Hepatocyte (in vitro differentiated cells): ENCODE results near the gene CAV1. TPM values are rescaled to one million over a fixed set of nuclear protein-coding genes. Genes with fewer than 3 reads are reported as not detected.

ENCODE experiments used
- DNase-seq: peaks from one replicate; pipeline ENCODE4 v3.0.0-alpha.2; 2016; ENCODE audit warnings: low spot score
- H2AFZ ChIP-seq: fragments of 200-600 bp; sonication (generic); 2 replicates; pipeline ENCODE4 v1.6.0; 2016; ENCODE audit warnings: antibody characterized with exemption, mild to moderate bottlenecking
- H3K27ac ChIP-seq: fragments of 200-600 bp; sonication (generic); 2 replicates; pipeline ENCODE4 v1.5.1; 2016; ENCODE audit warnings: mild to moderate bottlenecking
- H3K27me3 ChIP-seq: fragments of 200-600 bp; sonication (generic); 2 replicates; pipeline ENCODE4 v1.6.1; 2016
- H3K36me3 ChIP-seq: fragments of 200-600 bp; sonication (generic); replicated peaks from 2 replicates; pipeline ENCODE4 v1.5.1; 2016; ENCODE audit warnings: low read depth; ENCODE audit not compliant: insufficient read depth
- H3K4me1 ChIP-seq: fragments of 200-600 bp; sonication (generic); 2 replicates; pipeline ENCODE4 v1.5.1; 2016; ENCODE audit warnings: mild to moderate bottlenecking, moderate library complexity; ENCODE audit not compliant: insufficient read depth
- H3K4me2 ChIP-seq: fragments of 200-600 bp; sonication (generic); 2 replicates; pipeline ENCODE4 v1.6.0; 2016
- H3K4me3 ChIP-seq: fragments of 200-600 bp; sonication (generic); 2 replicates; pipeline ENCODE4 v1.5.1; 2016; ENCODE audit warnings: mild to moderate bottlenecking
- H3K79me2 ChIP-seq: fragments of 200-600 bp; sonication (generic); 2 replicates; pipeline ENCODE4 v1.6.0; 2017; ENCODE audit warnings: mild to moderate bottlenecking
- H3K9me2 ChIP-seq: fragments of 200-600 bp; sonication (generic); replicated peaks from 2 replicates; pipeline ENCODE4 v1.6.0; 2017; ENCODE audit warnings: mild to moderate bottlenecking; ENCODE audit not compliant: insufficient read depth
- H3K9me3 ChIP-seq: fragments of 200-600 bp; sonication (generic); 2 replicates; pipeline ENCODE4 v1.5.1; 2016; ENCODE audit warnings: low read depth, mild to moderate bottlenecking
- H4K20me1 ChIP-seq: fragments of 200-600 bp; sonication (generic); 2 replicates; pipeline ENCODE4 v1.6.0; 2016; ENCODE audit warnings: mild to moderate bottlenecking; ENCODE audit not compliant: insufficient read depth, poor library complexity, severe bottlenecking
- EZH2 ChIP-seq: fragments of 200-600 bp; sonication (generic); IDR thresholded peaks from 2 replicates; pipeline ENCODE4 v1.6.1; 2016; ENCODE audit warnings: antibody characterized with exemption, mild to moderate bottlenecking, borderline replicate concordance
- EZH2phosphoT487 ChIP-seq: fragments of 200-600 bp; sonication (generic); IDR thresholded peaks from one replicate; pipeline ENCODE4 v1.6.1; 2018; ENCODE audit warnings: antibody characterized with exemption, mild to moderate bottlenecking, low read depth, moderate library complexity; ENCODE audit not compliant: unreplicated experiment, severe bottlenecking
- WGBS: methylation state at CpG from one replicate; pipeline ENCODE4 v1.1.6; 2016; ENCODE audit warnings: low lambda C conversion rate; ENCODE audit errors: missing lambda C conversion rate; 5-methylcytosine and 5-hydroxymethylcytosine counted together
- polyA plus RNA-seq: library from polyadenylated mRNA; unstranded; fragments of >200 nt; fragmentation: Nextera tagmentation; extraction: Ambion mirVana; gene quantifications from 2 replicates; pipeline ENCODE4 v1.2.1, GENCODE V29; 2016
- total RNA-seq: library from RNA; depleted of rRNA; stranded (reverse); fragments of >200 nt; gene quantifications from 2 replicates; pipeline ENCODE4 v1.2.3, GENCODE V29; 2014
- TF ChIP-seq, protein P1 (sequence below): fragments of 200-600 bp; sonication (generic); IDR thresholded peaks from 2 replicates; pipeline ENCODE4 v1.5.1; 2016; ENCODE audit warnings: antibody characterized with exemption, mild to moderate bottlenecking; ENCODE audit not compliant: poor library complexity

CAV1 gene
- total and polyA plus RNA-seq, 2 experiments from 2014 or later: 36.0 to 43.3 TPM

DNA sequence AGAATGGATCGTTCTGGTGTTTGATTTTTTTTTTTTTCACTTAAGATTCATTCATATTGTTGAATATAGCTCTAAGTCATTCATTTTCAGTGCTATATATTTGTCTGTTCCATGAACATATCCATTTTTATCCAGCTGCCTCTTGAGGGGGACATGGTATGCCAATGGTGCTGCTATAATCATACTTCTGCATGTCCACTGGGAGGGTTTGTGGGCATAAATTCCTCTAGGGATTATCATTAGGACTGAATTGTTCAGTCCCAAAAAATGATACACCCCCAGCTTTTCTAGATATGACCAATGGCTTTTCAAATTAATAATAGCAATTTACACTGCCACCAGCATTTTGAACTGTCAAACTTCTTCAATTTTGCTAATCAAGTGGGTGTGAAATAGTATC, 41.1 kb downstream of the CAV1 start:
- H2AFZ ChIP-seq: no peak overlapping the region
- 90% methylated on average over 1 of the region's 1 CpG for WGBS
- no peaks in the 10 kb centered on the region for H3K27me3 ChIP-seq
- H3K4me3 ChIP-seq: no peak overlapping the region
- no peaks in the 10 kb centered on the region for H3K36me3 ChIP-seq
- H3K4me2 ChIP-seq: no peak overlapping the region
- H3K9me3 ChIP-seq: no peaks in the 10 kb centered on the region
- no peaks in the 10 kb centered on the region for H3K79me2 ChIP-seq
- TF ChIP-seq EZH2phosphoT487: no peak
- TF ChIP-seq, protein P1, sequence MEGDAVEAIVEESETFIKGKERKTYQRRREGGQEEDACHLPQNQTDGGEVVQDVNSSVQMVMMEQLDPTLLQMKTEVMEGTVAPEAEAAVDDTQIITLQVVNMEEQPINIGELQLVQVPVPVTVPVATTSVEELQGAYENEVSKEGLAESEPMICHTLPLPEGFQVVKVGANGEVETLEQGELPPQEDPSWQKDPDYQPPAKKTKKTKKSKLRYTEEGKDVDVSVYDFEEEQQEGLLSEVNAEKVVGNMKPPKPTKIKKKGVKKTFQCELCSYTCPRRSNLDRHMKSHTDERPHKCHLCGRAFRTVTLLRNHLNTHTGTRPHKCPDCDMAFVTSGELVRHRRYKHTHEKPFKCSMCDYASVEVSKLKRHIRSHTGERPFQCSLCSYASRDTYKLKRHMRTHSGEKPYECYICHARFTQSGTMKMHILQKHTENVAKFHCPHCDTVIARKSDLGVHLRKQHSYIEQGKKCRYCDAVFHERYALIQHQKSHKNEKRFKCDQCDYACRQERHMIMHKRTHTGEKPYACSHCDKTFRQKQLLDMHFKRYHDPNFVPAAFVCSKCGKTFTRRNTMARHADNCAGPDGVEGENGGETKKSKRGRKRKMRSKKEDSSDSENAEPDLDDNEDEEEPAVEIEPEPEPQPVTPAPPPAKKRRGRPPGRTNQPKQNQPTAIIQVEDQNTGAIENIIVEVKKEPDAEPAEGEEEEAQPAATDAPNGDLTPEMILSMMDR: no peak
- TF ChIP-seq EZH2: no peak
- no peak for DNase-seq
- no peak overlapping the region for H3K27ac ChIP-seq
- H4K20me1 ChIP-seq: no peaks in the 10 kb centered on the region
- no peaks in the 10 kb centered on the region for H3K9me2 ChIP-seq
- no peaks in the 10 kb centered on the region for H3K4me1 ChIP-seq

DNA sequence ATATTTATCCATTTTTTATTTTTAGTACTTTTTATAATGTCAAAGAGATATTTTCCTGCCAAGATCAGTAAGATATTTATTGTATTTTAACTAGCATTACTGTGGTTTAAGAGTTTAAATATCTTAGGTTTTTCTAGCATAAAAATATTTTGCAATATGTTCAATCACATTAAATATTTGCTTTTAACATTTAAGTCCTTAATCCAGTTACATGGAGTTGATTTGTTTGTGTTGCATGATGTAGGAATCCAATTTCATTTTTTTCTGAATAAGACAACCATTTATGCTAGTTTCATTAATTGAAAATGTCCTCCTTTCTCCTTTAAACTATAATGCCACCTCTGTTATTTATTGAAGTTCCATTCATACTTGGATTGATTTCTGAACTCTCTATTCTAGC, 41.8 kb downstream of the CAV1 start:
- no peak overlapping the region for H3K4me2 ChIP-seq
- TF ChIP-seq, protein P1: no peak
- TF ChIP-seq EZH2phosphoT487 (no peak), EZH2 (no peak)

GRCh38 chr7:116569737-116570136, 44.9 kb downstream of the CAV1 start:
- WGBS: 82% methylated on average over 3 of the region's 3 CpGs
- Histone ChIP-seq H3K4me3 (no peak overlapping the region), H3K36me3 (no peaks in the 10 kb centered on the region), H2AFZ (no peak overlapping the region), H3K9me3 (no peaks in the 10 kb centered on the region), H3K27me3 (no peaks in the 10 kb centered on the region), H3K4me2 (no peak overlapping the region), H4K20me1 (no peaks in the 10 kb centered on the region), H3K79me2 (no peaks in the 10 kb centered on the region), H3K27ac (no peak overlapping the region), H3K4me1 (peaks cover 4% of the 10 kb centered on the region), H3K9me2 (no peaks in the 10 kb centered on the region)
- TF ChIP-seq EZH2phosphoT487 (no peak), EZH2 (no peak)
- TF ChIP-seq, protein P1: no peak
- DNase-seq: no peak

More for the DNA sequence above, 41.8 kb downstream of the CAV1 start:
- Histone ChIP-seq H4K20me1 (no peaks in the 10 kb centered on the region), H3K79me2 (no peaks in the 10 kb centered on the region), H3K4me3 (no peak overlapping the region), H3K27me3 (no peaks in the 10 kb centered on the region), H3K4me1 (no peaks in the 10 kb centered on the region), H3K9me2 (no peaks in the 10 kb centered on the region), H3K36me3 (no peaks in the 10 kb centered on the region), H2AFZ (no peak overlapping the region), H3K27ac (no peak overlapping the region), H3K9me3 (no peaks in the 10 kb centered on the region)
- no peak for DNase-seq

GRCh38 chr7:116570306-116570705, 45.5 kb downstream of the CAV1 start:
- Histone ChIP-seq H3K79me2 (no peaks in the 10 kb centered on the region), H3K36me3 (no peaks in the 10 kb centered on the region), H3K27ac (no peak overlapping the region), H4K20me1 (no peaks in the 10 kb centered on the region), H3K9me2 (no peaks in the 10 kb centered on the region), H3K4me1 (peaks cover 4% of the 10 kb centered on the region), H3K4me3 (no peak overlapping the region), H2AFZ (no peak overlapping the region), H3K27me3 (no peaks in the 10 kb centered on the region), H3K4me2 (no peak overlapping the region), H3K9me3 (no peaks in the 10 kb centered on the region)
- TF ChIP-seq EZH2phosphoT487 (no peak), EZH2 (no peak)
- TF ChIP-seq, protein P1: no peak
- DNase-seq: no peak
